Activated naive CD8-positive, alpha-beta T cell (primary cell): ENCODE measurements around the gene RNLS.
A peak's percentile ranks its signal among the peaks of the same experiment; 100 is the strongest.

Source experiments
- H3K27ac Mint-ChIP-seq: one replicate; pipeline ENCODE4 v1.8.0; 2021; ENCODE audit warnings: mixed read lengths
- H3K27me3 Mint-ChIP-seq: one replicate; pipeline ENCODE4 v1.8.0; 2021; ENCODE audit warnings: mixed read lengths
- H3K36me3 Mint-ChIP-seq: one replicate; pipeline ENCODE4 v1.8.0; 2021; ENCODE audit warnings: mixed read lengths
- H3K4me1 Mint-ChIP-seq: one replicate; pipeline ENCODE4 v1.8.0; 2021; ENCODE audit warnings: low read depth, mixed read lengths
- H3K4me3 Mint-ChIP-seq: one replicate; pipeline ENCODE4 v1.8.0; 2021; ENCODE audit warnings: mild to moderate bottlenecking, mixed read lengths
- H3K9me3 Mint-ChIP-seq: one replicate; pipeline ENCODE4 v1.8.0; 2021; ENCODE audit warnings: low read depth, mixed read lengths

The RNLS gene

DNA sequence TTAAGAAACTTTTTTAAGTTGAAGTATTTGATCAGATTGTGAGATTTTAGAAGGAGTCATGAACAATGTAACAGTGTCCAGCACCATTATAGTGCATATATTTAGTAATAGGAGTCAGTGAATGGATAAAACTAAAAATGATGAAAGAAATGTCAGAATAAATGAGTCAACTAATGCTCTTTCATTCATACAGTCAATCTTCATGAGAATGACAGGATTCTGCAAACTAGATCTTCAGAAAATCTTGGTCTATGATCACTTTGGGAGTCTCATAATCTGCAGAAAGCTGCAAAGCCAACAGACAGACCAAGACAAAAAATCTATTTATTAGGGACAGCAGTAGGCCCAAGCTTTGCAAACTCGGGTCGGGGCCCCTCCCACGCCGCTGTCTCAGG, 710 bp downstream of the RNLS start:
- Mint-ChIP-seq H3K9me3 (peaks cover 6% of the 10 kb centered on the region), H3K4me1 (peaks cover 13% of the 10 kb centered on the region), H3K4me3 (peak overlapping the region; percentile 70), H3K27ac (peak overlapping the region; percentile 78), H3K36me3 (peaks cover 5% of the 10 kb centered on the region), H3K27me3 (peaks cover 4% of the 10 kb centered on the region)

DNA sequence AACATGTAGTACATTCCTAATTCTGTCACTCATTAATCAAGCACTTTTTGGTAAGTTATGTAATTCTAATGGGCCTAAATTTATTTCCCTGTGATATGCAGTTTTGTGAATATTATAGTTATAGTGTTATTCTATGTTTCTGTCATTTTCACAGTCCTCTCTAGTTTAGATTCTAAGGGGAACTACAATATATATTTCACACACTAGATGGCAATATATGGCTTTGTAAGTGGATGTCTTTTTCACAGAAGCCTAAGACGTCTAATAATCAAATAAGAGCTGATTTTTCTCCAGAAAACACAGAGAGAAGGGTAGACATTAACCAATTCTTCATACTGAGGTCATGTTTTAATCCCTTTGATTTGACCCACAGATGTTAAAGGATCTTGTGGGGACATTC, 18.0 kb downstream of the RNLS start:
- H3K27me3 Mint-ChIP-seq = peaks cover 2% of the 10 kb centered on the region
- no peaks in the 10 kb centered on the region for H3K4me1 Mint-ChIP-seq

DNA sequence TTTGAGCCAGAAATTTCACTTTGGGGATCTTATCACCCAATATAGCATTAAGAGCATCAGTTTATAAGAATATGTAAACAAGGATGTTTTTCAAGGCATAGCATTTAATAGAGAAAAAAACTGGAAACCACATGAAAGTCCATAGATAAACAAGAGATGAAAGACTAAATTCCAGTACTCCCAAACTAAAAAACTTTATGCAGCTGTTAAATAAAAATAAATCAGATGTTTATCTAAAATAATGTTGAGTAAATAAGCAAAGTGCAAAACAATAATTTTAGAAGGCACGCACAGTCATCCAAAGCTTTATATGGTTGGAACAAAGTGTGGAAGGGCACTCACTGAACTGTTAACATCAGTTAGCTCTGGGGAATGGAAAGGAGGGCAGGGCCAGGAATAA, 21.0 kb downstream of the RNLS start:
- Mint-ChIP-seq H3K9me3 (no peaks in the 10 kb centered on the region), H3K27ac (no peak overlapping the region), H3K36me3 (peaks cover 3% of the 10 kb centered on the region)

More for the DNA sequence above, 18.0 kb downstream of the RNLS start:
- H3K36me3 Mint-ChIP-seq = peaks cover 3% of the 10 kb centered on the region
- H3K27ac Mint-ChIP-seq = no peak overlapping the region
- H3K4me3 Mint-ChIP-seq = no peak overlapping the region
- H3K9me3 Mint-ChIP-seq = no peaks in the 10 kb centered on the region

DNA sequence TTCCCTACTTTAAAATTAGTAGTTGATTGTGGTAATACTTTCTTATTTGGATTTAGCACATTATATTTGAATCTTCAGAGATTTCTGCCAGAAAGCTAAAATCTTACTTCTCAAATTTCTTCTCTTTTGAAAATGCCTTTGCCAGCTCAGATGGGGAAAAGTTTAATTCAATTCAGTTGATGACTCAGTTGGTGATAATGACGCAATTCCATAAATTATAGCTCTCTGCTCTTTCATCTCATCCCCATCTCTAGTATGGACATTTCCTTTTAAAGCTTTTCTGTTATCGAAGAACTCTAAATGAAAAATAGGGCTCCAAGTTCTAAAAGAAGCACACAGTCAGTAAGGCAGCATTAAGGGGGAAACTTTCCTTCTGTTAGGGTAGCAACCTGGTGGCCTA, 25.5 kb downstream of the RNLS start:
- Mint-ChIP-seq H3K4me1 (peaks cover 2% of the 10 kb centered on the region), H3K27me3 (no peaks in the 10 kb centered on the region), H3K9me3 (no peaks in the 10 kb centered on the region), H3K4me3 (no peak overlapping the region), H3K27ac (no peak overlapping the region), H3K36me3 (peaks cover 5% of the 10 kb centered on the region)

More for the DNA sequence above, 21.0 kb downstream of the RNLS start:
- Mint-ChIP-seq H3K4me1 (peaks cover 2% of the 10 kb centered on the region), H3K4me3 (no peak overlapping the region), H3K27me3 (peaks cover 2% of the 10 kb centered on the region)

DNA sequence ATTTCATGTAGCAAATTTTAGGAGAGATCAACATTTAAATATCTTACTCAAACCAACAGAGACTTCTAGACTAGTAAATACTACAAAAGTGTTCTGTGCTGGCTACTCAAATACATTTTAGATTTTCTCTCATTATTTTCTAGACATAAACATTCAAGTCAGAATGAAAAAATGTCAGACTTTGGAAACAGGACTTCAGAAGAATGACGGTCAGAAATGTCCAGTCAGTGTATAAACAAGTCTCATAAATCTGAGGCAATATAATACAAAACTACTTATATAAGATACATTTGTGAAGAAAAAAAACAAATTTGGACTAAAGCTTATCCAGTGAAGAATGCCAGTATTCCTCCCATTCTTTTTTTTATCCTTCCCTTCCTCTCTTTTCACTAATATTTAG, 25.9 kb downstream of the RNLS start:
- Mint-ChIP-seq H3K4me3 (no peak overlapping the region), H3K27me3 (no peaks in the 10 kb centered on the region), H3K4me1 (peaks cover 2% of the 10 kb centered on the region), H3K36me3 (peaks cover 3% of the 10 kb centered on the region), H3K27ac (no peak overlapping the region), H3K9me3 (no peaks in the 10 kb centered on the region)

DNA sequence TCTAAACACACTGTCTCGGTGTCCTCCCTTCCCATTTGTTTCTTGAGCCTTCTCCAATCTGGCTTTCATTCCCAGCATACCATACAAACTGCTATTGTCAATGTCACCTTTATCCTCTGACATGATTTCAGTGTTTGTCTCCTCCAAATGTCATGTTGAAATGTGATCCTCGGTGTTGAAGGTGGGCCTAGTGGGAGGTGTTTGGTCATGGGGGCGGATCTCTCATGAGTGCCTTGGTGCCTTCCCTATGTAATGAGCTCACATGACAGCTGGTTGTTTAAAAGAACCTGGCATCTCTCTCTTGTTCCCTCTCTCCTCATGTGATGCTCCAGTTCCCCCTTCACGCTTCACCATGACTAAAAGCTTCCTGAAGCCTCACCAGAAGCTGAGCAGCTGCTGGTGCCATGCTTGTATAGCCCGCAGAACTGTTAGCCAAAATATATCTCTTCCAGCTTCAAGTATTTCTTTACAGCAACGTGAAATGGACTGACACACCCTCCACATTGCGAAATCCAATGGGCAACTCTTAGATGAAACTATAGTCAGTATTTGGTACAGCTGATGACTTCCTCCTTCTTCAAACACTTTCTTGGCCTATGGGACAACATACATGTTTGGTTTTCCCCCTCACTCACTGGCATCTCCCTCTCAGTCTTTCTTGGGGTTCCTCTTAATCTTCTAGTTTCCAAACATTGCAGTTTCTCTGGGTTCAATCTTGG, 27.8 kb downstream of the RNLS start:
- Mint-ChIP-seq H3K4me3 (no peak overlapping the region), H3K4me1 (peaks cover 2% of the 10 kb centered on the region), H3K27ac (no peak overlapping the region), H3K36me3 (peaks cover 2% of the 10 kb centered on the region), H3K9me3 (no peaks in the 10 kb centered on the region), H3K27me3 (no peaks in the 10 kb centered on the region)

DNA sequence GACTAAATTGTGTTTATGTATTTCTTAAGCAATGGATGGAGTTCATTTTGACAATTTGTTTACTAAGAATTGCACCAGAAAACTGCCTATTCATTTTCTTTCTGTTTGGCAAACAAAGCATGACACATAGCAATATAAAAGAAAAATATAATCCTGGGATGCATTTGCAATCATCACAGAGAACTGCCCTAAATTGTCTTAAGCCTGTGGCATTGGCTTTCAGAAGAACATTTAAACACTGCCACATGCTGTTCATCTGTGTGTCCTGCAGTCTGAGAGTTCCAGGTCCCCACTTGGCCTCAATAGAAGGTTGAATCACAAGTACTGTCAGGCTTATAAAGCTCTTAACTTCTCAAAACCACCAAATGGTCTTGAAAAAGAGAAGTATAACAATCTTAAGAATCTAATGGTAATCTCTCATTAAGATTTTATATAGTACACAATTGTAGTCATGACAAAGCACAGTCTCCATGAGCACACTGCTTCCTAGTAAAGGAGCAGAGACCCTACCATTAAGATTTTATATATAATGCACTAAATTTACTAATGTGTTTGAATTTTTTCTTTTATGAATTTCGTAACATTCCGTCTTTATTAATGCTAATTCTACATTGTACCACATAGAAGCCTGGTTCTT, 29.9 kb downstream of the RNLS start:
- Mint-ChIP-seq H3K36me3 (peaks cover 2% of the 10 kb centered on the region), H3K27ac (no peak overlapping the region), H3K27me3 (no peaks in the 10 kb centered on the region), H3K4me3 (no peak overlapping the region), H3K4me1 (no peaks in the 10 kb centered on the region), H3K9me3 (no peaks in the 10 kb centered on the region)

DNA sequence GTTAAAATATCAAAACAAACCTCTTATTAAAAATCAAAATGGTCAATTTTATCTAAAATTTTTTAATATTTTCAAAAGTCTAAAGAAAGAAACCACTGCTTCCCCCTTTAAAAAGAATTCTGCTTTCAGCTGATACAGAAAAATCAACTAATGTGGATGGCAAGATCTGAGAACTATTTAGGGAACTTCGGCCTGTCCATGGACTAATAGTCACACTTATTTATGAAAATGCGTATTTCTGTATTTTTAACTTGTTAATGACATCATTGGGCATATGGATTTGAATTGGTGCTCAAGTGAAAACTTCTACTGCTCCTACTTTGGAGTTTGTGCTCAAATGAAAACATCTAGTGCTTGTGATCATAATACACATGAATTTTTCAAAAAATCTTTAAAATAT, 31.9 kb downstream of the RNLS start:
- no peaks in the 10 kb centered on the region for H3K4me1 Mint-ChIP-seq
- H3K9me3 Mint-ChIP-seq = no peaks in the 10 kb centered on the region
- no peak overlapping the region for H3K4me3 Mint-ChIP-seq
- H3K27ac Mint-ChIP-seq = no peak overlapping the region
- peaks cover 2% of the 10 kb centered on the region for H3K36me3 Mint-ChIP-seq
- H3K27me3 Mint-ChIP-seq = no peaks in the 10 kb centered on the region

DNA sequence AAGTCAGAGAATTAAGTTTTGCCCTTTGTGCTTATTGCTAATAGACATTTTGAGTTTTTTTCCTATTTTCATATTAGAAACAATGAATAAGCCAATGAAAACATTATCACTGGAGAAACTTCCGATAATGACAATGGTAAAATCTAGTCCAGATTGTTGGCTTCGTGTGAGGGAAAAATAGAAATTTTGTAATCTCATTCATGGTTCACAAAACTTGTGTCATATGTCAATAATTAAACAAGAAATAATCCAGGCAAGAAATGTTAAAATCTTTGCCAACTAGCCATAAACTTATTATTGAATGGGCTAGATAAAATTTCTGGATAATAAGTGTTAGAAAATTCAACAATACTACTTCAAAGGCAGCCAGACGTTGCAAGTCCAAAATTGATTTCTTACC, 36.6 kb downstream of the RNLS start:
- H3K9me3 Mint-ChIP-seq = no peaks in the 10 kb centered on the region
- no peak overlapping the region for H3K27ac Mint-ChIP-seq
- no peaks in the 10 kb centered on the region for H3K27me3 Mint-ChIP-seq
- no peaks in the 10 kb centered on the region for H3K36me3 Mint-ChIP-seq
- no peak overlapping the region for H3K4me3 Mint-ChIP-seq
- no peaks in the 10 kb centered on the region for H3K4me1 Mint-ChIP-seq

DNA sequence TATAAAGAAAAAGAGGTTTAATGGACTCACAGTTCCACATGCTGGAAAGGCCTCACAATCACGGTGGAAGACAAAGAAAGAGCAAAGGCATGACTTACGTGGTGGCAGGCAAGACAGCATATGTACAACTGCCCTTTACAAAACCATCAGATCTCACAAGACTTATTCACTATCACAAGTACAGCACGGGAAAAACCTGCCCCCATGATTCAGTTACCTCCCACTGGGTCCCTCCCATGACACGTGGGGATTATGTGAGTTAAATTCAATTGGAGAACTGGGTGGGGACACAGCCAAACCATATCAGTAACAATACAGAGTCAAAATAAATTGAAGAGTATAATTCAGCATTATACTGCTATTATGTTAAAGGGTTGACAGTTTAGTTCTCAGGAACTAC, 37.8 kb downstream of the RNLS start:
- H3K9me3 Mint-ChIP-seq = no peaks in the 10 kb centered on the region
- H3K27ac Mint-ChIP-seq = no peak overlapping the region
- no peak overlapping the region for H3K4me3 Mint-ChIP-seq
- H3K27me3 Mint-ChIP-seq = no peaks in the 10 kb centered on the region
- no peaks in the 10 kb centered on the region for H3K4me1 Mint-ChIP-seq
- no peaks in the 10 kb centered on the region for H3K36me3 Mint-ChIP-seq

DNA sequence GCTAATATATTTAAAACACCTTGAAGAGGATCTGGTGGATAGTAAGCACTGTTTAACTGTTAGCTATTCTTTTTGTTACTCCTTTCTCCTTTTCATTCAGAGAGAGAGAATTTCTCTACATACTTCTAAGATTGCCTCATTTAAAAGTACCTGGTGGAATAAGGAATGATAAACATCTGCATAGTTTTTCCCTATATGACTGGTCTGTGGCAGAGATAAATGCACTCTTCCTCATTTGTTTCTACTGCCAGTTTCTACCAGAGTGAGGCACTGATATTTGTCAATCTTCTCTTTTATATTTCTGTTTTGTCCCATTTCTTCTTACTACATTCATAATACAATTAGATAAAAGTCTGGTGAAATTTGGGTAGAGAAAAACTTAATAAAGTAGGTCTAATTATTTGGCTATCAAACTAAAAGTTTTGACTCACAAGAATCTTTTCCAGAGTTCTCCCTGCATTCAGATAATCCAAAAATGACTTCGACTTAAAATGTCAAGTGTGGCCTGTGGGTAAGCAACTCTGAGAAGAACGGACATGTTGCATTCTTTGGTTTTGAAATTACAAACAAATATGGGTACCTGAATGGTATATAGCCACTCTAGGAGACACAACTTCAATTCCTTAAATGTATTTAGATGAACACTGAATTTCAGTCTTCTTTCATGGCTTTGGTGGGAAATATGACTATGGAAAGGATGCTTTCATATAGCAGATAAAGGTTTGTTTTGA, 38.8 kb downstream of the RNLS start:
- Mint-ChIP-seq H3K9me3 (no peaks in the 10 kb centered on the region), H3K36me3 (no peaks in the 10 kb centered on the region), H3K27ac (no peak overlapping the region), H3K4me1 (no peaks in the 10 kb centered on the region), H3K4me3 (no peak overlapping the region), H3K27me3 (no peaks in the 10 kb centered on the region)

DNA sequence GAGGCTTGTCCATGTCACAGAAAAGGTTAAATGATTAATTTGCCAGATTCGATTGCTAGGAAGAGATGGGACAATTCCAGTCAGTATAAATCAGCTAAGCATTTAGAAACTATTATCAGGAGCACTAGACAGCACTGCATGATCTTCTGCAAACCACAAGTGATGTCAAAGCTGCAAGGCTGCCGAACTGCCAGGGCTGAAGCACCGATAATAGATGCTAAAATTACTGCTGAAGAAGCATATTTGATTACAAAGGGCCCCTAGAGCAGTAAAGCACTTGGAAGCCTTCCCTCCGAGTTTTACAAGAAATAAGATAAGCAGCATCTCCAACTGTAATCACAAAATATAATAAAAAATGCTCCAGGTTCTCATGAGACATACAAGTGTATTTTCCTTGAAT, 40.6 kb downstream of the RNLS start:
- H3K27me3 Mint-ChIP-seq = no peaks in the 10 kb centered on the region
- H3K4me3 Mint-ChIP-seq = no peak overlapping the region
- no peaks in the 10 kb centered on the region for H3K4me1 Mint-ChIP-seq
- no peaks in the 10 kb centered on the region for H3K9me3 Mint-ChIP-seq
- H3K27ac Mint-ChIP-seq = no peak overlapping the region
- no peaks in the 10 kb centered on the region for H3K36me3 Mint-ChIP-seq

DNA sequence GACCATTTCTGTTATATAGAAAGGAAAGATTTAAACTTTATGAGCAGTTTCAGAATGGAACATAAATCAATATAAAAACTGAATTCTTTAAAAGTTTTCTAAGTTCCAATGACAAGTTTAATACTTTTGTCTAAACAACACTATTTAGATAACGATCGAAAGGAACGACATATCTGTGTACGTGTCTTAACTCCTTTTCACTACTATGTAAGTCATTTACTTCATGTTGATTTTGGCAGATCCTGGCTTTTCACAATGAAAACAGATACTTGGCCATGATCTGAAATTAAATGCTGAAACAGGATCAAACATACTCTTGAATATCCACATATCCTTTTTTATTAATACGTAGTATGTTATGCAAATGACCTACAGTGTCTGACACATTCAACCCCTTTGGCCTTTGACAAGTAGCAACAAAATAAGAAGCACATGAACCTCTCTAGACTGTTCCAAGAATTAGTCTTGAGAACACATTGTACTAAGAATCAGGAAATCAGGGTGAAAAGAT, 41.9 kb downstream of the RNLS start:
- H3K27me3 Mint-ChIP-seq = no peaks in the 10 kb centered on the region
- H3K36me3 Mint-ChIP-seq = no peaks in the 10 kb centered on the region
- H3K9me3 Mint-ChIP-seq = no peaks in the 10 kb centered on the region
- H3K27ac Mint-ChIP-seq = no peak overlapping the region
- no peak overlapping the region for H3K4me3 Mint-ChIP-seq
- H3K4me1 Mint-ChIP-seq = no peaks in the 10 kb centered on the region

DNA sequence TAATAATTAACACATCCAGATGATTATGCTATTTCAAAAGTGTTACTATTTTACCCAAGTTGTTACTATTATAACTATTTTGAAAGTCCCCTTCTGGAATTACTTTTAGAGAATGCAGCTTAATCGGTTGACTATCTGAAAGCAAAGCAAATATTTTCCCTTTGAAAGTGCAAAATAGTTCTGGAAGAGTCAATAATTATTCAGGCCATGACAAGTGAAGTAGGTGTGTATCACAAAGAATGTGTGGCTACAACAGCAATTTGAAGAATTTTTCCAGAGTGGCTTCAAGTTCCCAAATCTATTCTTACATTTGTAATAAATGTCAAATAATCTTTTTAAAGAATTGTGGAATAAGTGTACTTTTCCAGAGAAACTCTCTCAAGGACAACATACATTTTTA, 42.8 kb downstream of the RNLS start:
- Mint-ChIP-seq H3K4me3 (no peak overlapping the region), H3K4me1 (no peaks in the 10 kb centered on the region), H3K27ac (no peak overlapping the region), H3K9me3 (no peaks in the 10 kb centered on the region), H3K36me3 (no peaks in the 10 kb centered on the region), H3K27me3 (no peaks in the 10 kb centered on the region)

DNA sequence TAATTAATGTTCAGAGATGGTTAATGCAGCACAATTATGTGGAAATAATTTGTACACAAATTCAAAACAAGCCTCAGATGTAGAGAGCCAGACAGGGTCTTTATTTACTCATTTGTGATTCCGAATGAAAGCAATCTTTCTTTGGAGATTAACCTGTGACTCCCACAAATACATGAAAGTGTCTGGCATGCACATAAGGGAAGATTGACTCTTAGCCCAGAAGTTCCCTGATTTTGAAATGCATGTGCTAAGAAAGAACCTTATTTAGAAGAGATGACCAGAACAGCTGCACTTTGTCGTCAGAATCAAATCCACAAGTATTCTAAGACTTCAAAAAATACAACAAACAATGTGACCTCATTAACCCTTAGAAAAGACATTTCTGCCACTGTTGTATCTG, 45.1 kb downstream of the RNLS start:
- H3K27ac Mint-ChIP-seq = no peak overlapping the region
- no peaks in the 10 kb centered on the region for H3K9me3 Mint-ChIP-seq
- no peaks in the 10 kb centered on the region for H3K36me3 Mint-ChIP-seq

More for the DNA sequence above, 45.1 kb downstream of the RNLS start:
- Mint-ChIP-seq H3K4me3 (no peak overlapping the region), H3K27me3 (no peaks in the 10 kb centered on the region), H3K4me1 (no peaks in the 10 kb centered on the region)
